ENCODE measurements around the gene TLN1. TPM values are rescaled to one million over a fixed set of nuclear protein-coding genes. Genes with fewer than 3 reads are reported as not detected.
A peak's percentile ranks its signal among the peaks of the same experiment; 100 is the strongest.

Gene TLN1
- total and polyA plus RNA-seq, 5 donors from 2014 or later = 33.7 to 277 (median 35.9) TPM

DNA sequence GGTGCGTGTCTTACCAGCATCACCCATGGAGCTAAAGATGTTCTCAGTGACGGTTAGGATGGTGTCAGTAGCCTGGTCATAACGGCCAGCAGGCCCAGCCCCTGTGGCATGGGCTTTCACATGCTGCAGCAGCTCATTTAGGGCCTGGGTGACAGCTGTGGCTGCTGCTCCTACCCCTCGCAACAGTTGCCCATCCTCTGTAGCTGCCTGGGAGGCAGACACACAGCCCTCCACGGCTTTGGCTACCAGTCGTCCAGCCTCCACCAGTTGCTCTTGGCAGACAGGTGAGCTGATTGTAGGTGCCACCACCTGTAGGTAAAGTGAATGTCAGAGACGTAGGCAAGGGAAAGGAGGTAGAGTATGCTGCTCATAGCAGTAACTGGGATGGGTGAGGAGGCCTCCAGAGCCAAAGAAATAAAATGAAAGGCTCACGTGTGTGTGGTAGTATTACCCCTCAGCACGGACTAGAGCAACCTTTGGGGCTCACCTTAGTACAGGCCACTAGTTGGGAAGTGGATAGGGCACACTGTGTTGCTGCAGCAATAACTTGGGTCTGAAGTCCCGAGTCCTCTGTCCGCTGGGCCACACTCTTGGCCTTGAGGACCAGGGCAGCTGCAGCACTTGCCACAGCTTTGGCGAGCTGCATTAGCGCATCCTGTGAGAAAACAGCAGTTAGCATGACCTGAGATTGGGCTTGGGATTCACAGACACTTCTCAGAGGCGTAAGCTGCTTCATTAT is 14.7 kb downstream of the TLN1 start:
- H3K4me3 Mint-ChIP-seq = no peak overlapping the region
- Histone ChIP-seq H3K9me3 (ENCODE audit: control insufficient read depth in 2 of 2, low read length in 2 of 2) (no peaks in the 10 kb centered on the region), H3K36me3 (ENCODE audit: control insufficient read depth, insufficient read depth, low read length) (peaks cover 98% of the 10 kb centered on the region), H3K4me3 (ENCODE audit: low read depth, low read length) (no peak overlapping the region), H3K27me3 (ENCODE audit: control insufficient read depth, insufficient read depth, low read length) (no peaks in the 10 kb centered on the region), H3K27ac (ENCODE audit: insufficient read depth, low read length, poor library complexity, severe bottlenecking) (no peak overlapping the region), H3K4me1 (ENCODE audit: control insufficient read depth, insufficient read depth, low read length, poor library complexity, severe bottlenecking) (no peaks in the 10 kb centered on the region)
- H3K9me3 Mint-ChIP-seq = no peaks in the 10 kb centered on the region
- H3K4me1 Mint-ChIP-seq = peaks cover 0 to 5% (median 4%) of the 10 kb centered on the region in 4 donors
- H3K27ac Mint-ChIP-seq = peak overlapping the region in 1 of 3 donors; percentile 77
- ATAC-seq (ENCODE audit: low read depth in 2 of 2) = no peak
- no peak for DNase-seq
- no peaks in the 10 kb centered on the region for H3K27me3 Mint-ChIP-seq
- H3K36me3 Mint-ChIP-seq = peaks cover 53% of the 10 kb centered on the region

DNA sequence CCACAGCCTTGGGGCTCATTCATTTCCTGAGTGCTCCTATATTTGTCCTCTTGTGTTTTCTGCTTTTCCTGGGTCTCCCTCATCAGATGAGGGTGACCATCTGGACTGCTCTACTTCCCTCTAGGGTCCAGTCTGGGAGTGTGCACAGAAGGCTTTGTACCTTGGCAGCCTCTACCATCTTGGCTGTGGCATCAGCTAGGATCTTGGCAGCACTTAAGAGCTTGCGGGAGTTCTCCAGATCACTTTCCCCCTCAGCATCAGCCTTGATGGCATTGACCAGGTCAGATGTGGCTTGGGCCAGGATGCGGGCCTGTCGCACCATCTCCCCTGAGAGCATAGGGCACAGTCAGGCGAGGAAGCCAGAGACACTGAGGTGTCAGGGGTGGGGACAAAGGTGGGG is 15.8 kb downstream of the TLN1 start:
- H3K27ac Mint-ChIP-seq = peak overlapping the region in 2 of 3 donors; percentile 42 to 77
- Histone ChIP-seq H3K4me1 (ENCODE audit: control insufficient read depth, insufficient read depth, low read length, poor library complexity, severe bottlenecking) (no peaks in the 10 kb centered on the region), H3K4me3 (ENCODE audit: low read depth, low read length) (no peak overlapping the region), H3K9me3 (ENCODE audit: control insufficient read depth in 2 of 2, low read length in 2 of 2) (no peaks in the 10 kb centered on the region), H3K27ac (ENCODE audit: insufficient read depth, low read length, poor library complexity, severe bottlenecking) (no peak overlapping the region), H3K36me3 (ENCODE audit: control insufficient read depth, insufficient read depth, low read length) (peaks cover 96% of the 10 kb centered on the region), H3K27me3 (ENCODE audit: control insufficient read depth, insufficient read depth, low read length) (no peaks in the 10 kb centered on the region)
- H3K27me3 Mint-ChIP-seq = no peaks in the 10 kb centered on the region
- ATAC-seq (ENCODE audit: low read depth in 2 of 2) (no peak), DNase-seq (no peak)
- H3K4me3 Mint-ChIP-seq = no peak overlapping the region
- peaks cover 0 to 5% (median 2%) of the 10 kb centered on the region in 4 donors for H3K4me1 Mint-ChIP-seq
- no peaks in the 10 kb centered on the region for H3K9me3 Mint-ChIP-seq
- peaks cover 48% of the 10 kb centered on the region for H3K36me3 Mint-ChIP-seq

DNA sequence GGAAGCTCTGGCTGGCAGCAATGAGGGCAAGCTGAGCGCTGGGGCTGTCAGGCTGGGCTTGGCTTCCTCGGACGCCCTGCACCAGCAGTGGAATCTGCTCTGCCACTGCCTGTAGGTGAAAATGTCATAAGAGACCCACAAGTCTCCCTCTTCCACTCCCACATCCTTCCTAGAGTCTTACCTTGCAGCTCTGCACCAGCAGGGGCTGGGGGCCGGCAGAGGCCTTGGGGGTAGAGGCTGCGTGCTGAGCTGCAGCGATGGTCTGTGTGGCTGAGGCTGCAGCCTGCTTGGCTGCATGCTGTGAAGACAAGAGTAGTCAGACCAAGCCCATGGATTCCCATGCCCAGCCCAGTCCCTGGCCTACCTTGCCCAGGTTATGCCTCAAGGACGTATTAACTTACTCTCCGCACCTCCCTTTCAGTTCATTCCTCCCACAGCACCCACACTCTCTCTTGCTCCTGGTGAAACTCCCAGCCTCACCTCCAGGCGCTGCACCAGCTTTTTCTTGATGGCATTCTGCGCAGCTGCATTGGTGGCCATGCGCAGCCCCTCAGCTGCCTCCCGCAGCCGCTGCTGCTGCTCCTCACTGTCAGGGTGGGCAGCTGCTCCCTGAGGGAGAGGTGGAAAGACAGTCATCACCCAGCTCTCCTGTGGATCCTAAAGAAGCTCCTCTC is 17.3 kb downstream of the TLN1 start:
- Mint-ChIP-seq H3K36me3 (peaks cover 58% of the 10 kb centered on the region), H3K4me1 (peaks cover 0 to 5% (median 2%) of the 10 kb centered on the region in 4 donors), H3K4me3 (no peak overlapping the region), H3K27me3 (no peaks in the 10 kb centered on the region), H3K9me3 (no peaks in the 10 kb centered on the region), H3K27ac (no peak overlapping the region)
- H3K4me1 ChIP-seq (ENCODE audit: control insufficient read depth, insufficient read depth, low read length, poor library complexity, severe bottlenecking) = no peaks in the 10 kb centered on the region
- no peaks in the 10 kb centered on the region for H3K9me3 ChIP-seq (ENCODE audit: control insufficient read depth in 2 of 2, low read length in 2 of 2)
- ATAC-seq (ENCODE audit: low read depth in 2 of 2) = no peak
- no peaks in the 10 kb centered on the region for H3K27me3 ChIP-seq (ENCODE audit: control insufficient read depth, insufficient read depth, low read length)
- H3K36me3 ChIP-seq (ENCODE audit: control insufficient read depth, insufficient read depth, low read length) = peaks cover 94% of the 10 kb centered on the region
- no peak overlapping the region for H3K27ac ChIP-seq (ENCODE audit: insufficient read depth, low read length, poor library complexity, severe bottlenecking)
- no peak overlapping the region for H3K4me3 ChIP-seq (ENCODE audit: low read depth, low read length)
- no peak for DNase-seq

DNA sequence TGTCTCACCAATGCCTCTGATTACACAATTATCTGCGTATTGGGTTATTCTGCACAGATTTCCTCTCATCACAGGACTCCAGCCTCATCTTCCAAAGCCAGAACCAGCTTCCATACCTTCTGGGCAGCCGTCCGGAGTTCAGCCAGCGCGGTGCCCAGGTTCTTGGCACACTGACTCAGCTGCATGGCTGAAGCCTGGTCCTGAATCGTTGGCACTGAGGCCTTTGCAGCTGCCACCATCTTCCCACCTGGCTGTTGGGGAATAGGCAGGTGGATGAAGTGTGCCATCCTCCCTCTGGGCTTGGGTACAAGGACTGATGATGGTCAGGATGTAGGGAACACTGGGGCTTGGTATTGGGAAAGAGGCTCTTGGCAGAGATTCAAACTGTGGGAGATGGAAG is 17.9 kb downstream of the TLN1 start:
- no peaks in the 10 kb centered on the region for H3K9me3 Mint-ChIP-seq

DNA sequence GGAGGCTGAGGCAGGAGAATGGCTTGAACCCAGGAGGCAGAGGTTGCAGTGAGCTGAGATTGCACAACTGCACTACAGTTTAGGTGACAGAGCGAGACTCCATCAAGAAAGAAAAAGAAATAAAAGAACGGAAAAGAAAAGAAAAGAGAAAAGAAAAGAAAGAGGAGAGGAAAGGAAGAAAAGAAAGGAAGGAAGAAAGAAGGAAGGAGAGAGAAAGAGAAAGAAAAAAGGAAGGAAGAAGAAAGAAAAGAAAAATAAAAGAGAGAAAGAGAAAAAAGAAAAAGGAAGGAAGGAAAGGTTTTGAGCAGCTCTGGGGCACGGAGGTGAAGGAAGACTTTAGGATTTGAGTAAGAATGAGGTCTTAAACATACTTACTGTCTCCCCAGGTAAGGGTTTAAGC is 18.4 kb downstream of the TLN1 start:
- Mint-ChIP-seq H3K9me3 (no peaks in the 10 kb centered on the region), H3K36me3 (peaks cover 57% of the 10 kb centered on the region), H3K4me3 (no peak overlapping the region), H3K4me1 (peaks cover 0 to 5% (median 2%) of the 10 kb centered on the region in 4 donors), H3K27me3 (no peaks in the 10 kb centered on the region), H3K27ac (no peak overlapping the region)
- DNase-seq (no peak), ATAC-seq (ENCODE audit: low read depth in 2 of 2) (no peak)
- Histone ChIP-seq H3K27me3 (ENCODE audit: control insufficient read depth, insufficient read depth, low read length) (no peaks in the 10 kb centered on the region), H3K4me3 (ENCODE audit: low read depth, low read length) (no peak overlapping the region), H3K4me1 (ENCODE audit: control insufficient read depth, insufficient read depth, low read length, poor library complexity, severe bottlenecking) (no peaks in the 10 kb centered on the region), H3K9me3 (ENCODE audit: control insufficient read depth in 2 of 2, low read length in 2 of 2) (no peaks in the 10 kb centered on the region), H3K36me3 (ENCODE audit: control insufficient read depth, insufficient read depth, low read length) (peaks cover 89% of the 10 kb centered on the region), H3K27ac (ENCODE audit: insufficient read depth, low read length, poor library complexity, severe bottlenecking) (no peak overlapping the region)

More for the DNA sequence above, 17.9 kb downstream of the TLN1 start:
- no peak for ATAC-seq (ENCODE audit: low read depth in 2 of 2)
- H3K4me1 ChIP-seq (ENCODE audit: control insufficient read depth, insufficient read depth, low read length, poor library complexity, severe bottlenecking) = no peaks in the 10 kb centered on the region
- Mint-ChIP-seq H3K4me1 (peaks cover 0 to 5% (median 2%) of the 10 kb centered on the region in 4 donors), H3K4me3 (no peak overlapping the region), H3K27me3 (no peaks in the 10 kb centered on the region), H3K27ac (no peak overlapping the region), H3K36me3 (peaks cover 56% of the 10 kb centered on the region)
- H3K27ac ChIP-seq (ENCODE audit: insufficient read depth, low read length, poor library complexity, severe bottlenecking) = no peak overlapping the region
- no peaks in the 10 kb centered on the region for H3K27me3 ChIP-seq (ENCODE audit: control insufficient read depth, insufficient read depth, low read length)
- no peak overlapping the region for H3K4me3 ChIP-seq (ENCODE audit: low read depth, low read length)
- no peaks in the 10 kb centered on the region for H3K9me3 ChIP-seq (ENCODE audit: control insufficient read depth in 2 of 2, low read length in 2 of 2)
- peaks cover 91% of the 10 kb centered on the region for H3K36me3 ChIP-seq (ENCODE audit: control insufficient read depth, insufficient read depth, low read length)
- no peak for DNase-seq

DNA sequence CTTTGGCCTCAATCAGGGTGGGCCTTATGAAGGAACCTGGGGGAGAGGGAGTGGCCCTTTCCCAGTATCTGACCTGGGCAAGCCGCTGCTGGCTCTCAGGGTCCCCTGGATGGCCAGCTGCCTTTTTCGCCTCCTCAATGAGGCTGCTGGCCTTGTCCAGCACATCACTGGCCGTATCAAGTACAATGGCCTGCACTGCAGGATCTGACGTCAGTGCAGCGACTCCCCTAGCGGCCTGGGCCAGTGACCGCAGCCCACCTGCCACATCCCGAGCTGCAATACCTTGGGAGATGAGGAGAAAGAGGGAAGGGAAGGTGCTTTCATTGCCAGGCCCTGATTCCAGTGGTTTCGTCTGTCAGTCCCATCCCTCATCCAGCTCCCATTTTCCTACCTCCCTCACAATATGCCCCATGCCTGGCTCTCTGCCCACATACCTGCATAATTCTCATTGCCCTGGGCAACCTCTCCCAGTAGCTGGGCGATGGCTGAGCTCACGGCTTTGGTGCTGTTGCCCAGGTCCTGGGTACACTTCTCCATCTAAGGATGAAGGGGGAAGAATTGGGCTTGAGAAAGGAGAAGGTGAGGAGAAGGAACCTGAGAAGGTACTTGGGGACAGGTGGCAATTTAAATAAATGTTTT is 19.1 kb downstream of the TLN1 start:
- DNase-seq (no peak), ATAC-seq (ENCODE audit: low read depth in 2 of 2) (no peak)
- no peaks in the 10 kb centered on the region for H3K4me1 ChIP-seq (ENCODE audit: control insufficient read depth, insufficient read depth, low read length, poor library complexity, severe bottlenecking)
- no peaks in the 10 kb centered on the region for H3K9me3 ChIP-seq (ENCODE audit: control insufficient read depth in 2 of 2, low read length in 2 of 2)
- H3K36me3 ChIP-seq (ENCODE audit: control insufficient read depth, insufficient read depth, low read length) = peaks cover 89% of the 10 kb centered on the region
- Mint-ChIP-seq H3K27ac (no peak overlapping the region), H3K4me3 (no peak overlapping the region), H3K4me1 (peaks cover 0 to 5% (median 2%) of the 10 kb centered on the region in 4 donors), H3K36me3 (peaks cover 57% of the 10 kb centered on the region), H3K9me3 (no peaks in the 10 kb centered on the region), H3K27me3 (no peaks in the 10 kb centered on the region)
- H3K4me3 ChIP-seq (ENCODE audit: low read depth, low read length) = no peak overlapping the region
- no peaks in the 10 kb centered on the region for H3K27me3 ChIP-seq (ENCODE audit: control insufficient read depth, insufficient read depth, low read length)
- no peak overlapping the region for H3K27ac ChIP-seq (ENCODE audit: insufficient read depth, low read length, poor library complexity, severe bottlenecking)

DNA sequence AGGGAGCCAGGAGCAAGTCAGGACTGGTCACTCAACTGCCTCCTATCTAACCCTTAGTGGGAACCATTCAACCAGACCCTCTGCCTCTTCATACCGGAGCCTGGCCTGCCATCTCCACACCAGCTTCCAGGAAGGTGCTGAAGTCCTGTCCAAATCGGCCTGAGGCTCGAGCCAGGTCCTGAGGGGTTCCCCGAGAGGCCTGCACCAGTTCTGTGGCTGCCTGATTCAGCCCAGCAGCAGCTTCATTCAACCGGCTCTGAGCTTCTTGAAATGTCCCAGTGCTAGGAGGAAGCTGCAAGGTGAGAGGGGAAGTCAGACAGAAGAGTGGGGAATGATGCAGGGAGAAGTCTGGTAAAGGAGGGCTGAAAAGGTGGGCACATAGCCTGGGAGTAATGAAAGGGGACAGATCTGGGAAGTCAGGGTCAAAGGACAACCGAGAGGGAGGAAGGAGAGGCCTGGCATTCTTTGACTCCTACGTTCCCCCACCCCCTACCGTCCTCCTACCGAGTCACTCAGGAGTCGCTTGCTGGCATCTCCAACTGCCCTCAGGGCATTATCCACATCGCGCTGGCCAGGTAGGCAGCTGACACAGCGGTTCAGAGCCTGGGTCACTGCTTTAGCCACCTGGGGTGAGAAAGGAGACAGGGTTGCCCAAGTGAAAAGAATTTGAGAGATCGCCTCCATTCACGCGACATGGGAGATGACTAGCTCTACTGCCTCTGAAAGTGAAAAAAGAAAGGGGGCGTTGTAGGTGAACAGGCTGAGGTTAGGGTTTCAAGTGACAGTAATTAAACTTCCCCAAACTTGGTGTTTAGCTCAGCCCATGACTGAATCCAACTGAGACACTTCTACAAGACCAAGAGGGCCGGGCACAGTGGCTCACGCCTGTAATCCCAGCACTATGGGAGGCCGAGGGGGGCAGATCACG is 20.2 kb downstream of the TLN1 start:
- Histone ChIP-seq H3K4me3 (ENCODE audit: low read depth, low read length) (no peak overlapping the region), H3K4me1 (ENCODE audit: control insufficient read depth, insufficient read depth, low read length, poor library complexity, severe bottlenecking) (no peaks in the 10 kb centered on the region), H3K27ac (ENCODE audit: insufficient read depth, low read length, poor library complexity, severe bottlenecking) (no peak overlapping the region), H3K27me3 (ENCODE audit: control insufficient read depth, insufficient read depth, low read length) (no peaks in the 10 kb centered on the region), H3K9me3 (ENCODE audit: control insufficient read depth in 2 of 2, low read length in 2 of 2) (no peaks in the 10 kb centered on the region), H3K36me3 (ENCODE audit: control insufficient read depth, insufficient read depth, low read length) (peaks cover 89% of the 10 kb centered on the region)
- H3K4me1 Mint-ChIP-seq = peaks cover 0 to 4% (median 2%) of the 10 kb centered on the region in 4 donors
- H3K27me3 Mint-ChIP-seq = no peaks in the 10 kb centered on the region
- peaks cover 64% of the 10 kb centered on the region for H3K36me3 Mint-ChIP-seq
- H3K27ac Mint-ChIP-seq = peak overlapping the region in 1 of 3 donors; percentile 62
- ATAC-seq (ENCODE audit: low read depth in 2 of 2) (no peak), DNase-seq (no peak)
- H3K4me3 Mint-ChIP-seq = peak overlapping the region in 1 of 4 donors; percentile 56
- H3K9me3 Mint-ChIP-seq = no peaks in the 10 kb centered on the region

All from CD4-positive, CD25-positive, alpha-beta regulatory T cell (primary cell).